Right atrium auricular region (tissue), 2 donors: ENCODE measurements around the gene TASOR. TPM values are rescaled to one million over a fixed set of nuclear protein-coding genes. Genes with fewer than 3 reads are reported as not detected.
"Not testable (repeated sequence)": the region's sequence is repeated elsewhere in the genome, so short reads cannot be mapped to it uniquely, and the experiment has no call there.

ENCODE experiments used
- DNase-seq: peaks from one replicate; pipeline ENCODE4 v3.0.0-alpha.2; 2019; ENCODE audit warnings: low spot score
- H3K27ac ChIP-seq, 2 donors: fragments of 200-600 bp; sonication (generic); 1 replicate in 1 of 2; 2 replicates in 1 of 2; pipeline ENCODE4 v1.5.1; 2016 to 2019
- H3K27me3 ChIP-seq, 2 donors: fragments of 200-600 bp; sonication (generic); one replicate each; pipeline versions ENCODE4 v1.5.1 to v1.6.0; 2017 to 2019
- H3K36me3 ChIP-seq: fragments of 200-600 bp; sonication (generic); one replicate; pipeline ENCODE4 v1.5.1; 2016
- H3K4me1 ChIP-seq, 2 donors: fragments of 200-600 bp; sonication (generic); one replicate each; pipeline versions ENCODE4 v1.5.1 to v1.6.0; 2017 to 2019
- H3K4me3 ChIP-seq, 2 donors: fragments of 200-600 bp; sonication (generic); 1 replicate in 1 of 2; 2 replicates in 1 of 2; pipeline ENCODE4 v1.5.1; 2017 to 2019; ENCODE audit warnings: mild to moderate bottlenecking in 1 of 2, moderate library complexity in 1 of 2
- H3K9me3 ChIP-seq, 2 donors: fragments of 200-600 bp; sonication (generic); one replicate each; pipeline ENCODE4 v1.5.1; 2019
- total RNA-seq, 2 donors: library from RNA; depleted of rRNA; stranded (reverse); fragments of >200 nt; gene quantifications; one replicate each; pipeline ENCODE4 v1.1.0, GENCODE V29; 2016
- TF ChIP-seq, protein P1 (sequence below), 2 donors: fragments of 200-600 bp; sonication (generic); IDR thresholded peaks; one replicate each; pipeline ENCODE4 v1.5.1; 2019; ENCODE audit warnings: antibody characterized with exemption in 2 of 2

TASOR gene, protein sequence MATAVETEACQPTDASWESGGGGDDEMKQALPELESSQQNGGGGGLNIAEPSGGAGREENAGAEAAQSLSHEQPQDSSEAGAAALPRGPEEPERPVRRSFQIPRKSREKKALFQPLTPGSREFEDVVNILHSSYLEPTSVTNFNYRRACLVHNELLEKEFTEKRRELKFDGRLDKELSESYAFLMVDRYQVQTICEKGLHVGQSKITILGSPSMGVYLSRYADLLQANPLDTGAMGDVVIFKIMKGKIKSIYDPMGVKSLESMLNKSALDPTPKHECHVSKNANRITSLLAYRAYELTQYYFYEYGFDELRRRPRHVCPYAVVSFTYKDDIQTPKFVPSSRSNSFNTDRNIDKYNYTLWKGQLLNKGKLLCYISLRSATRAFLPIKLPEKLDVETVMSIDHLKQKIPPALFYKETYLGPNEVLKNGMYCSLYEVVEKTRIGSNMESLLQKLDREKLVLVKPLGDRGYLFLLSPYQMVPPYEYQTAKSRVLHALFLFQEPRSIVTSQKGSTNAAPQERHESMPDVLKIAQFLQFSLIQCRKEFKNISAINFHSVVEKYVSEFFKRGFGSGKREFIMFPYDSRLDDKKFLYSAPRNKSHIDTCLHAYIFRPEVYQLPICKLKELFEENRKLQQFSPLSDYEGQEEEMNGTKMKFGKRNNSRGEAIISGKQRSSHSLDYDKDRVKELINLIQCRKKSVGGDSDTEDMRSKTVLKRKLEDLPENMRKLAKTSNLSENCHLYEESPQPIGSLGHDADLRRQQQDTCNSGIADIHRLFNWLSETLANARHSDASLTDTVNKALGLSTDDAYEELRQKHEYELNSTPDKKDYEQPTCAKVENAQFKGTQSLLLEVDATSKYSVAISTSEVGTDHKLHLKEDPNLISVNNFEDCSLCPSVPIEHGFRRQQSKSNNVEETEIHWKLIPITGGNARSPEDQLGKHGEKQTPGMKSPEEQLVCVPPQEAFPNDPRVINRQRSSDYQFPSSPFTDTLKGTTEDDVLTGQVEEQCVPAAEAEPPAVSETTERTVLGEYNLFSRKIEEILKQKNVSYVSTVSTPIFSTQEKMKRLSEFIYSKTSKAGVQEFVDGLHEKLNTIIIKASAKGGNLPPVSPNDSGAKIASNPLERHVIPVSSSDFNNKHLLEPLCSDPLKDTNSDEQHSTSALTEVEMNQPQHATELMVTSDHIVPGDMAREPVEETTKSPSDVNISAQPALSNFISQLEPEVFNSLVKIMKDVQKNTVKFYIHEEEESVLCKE (N-terminal part only)
- total RNA-seq: 10 to 100 TPM; 29.1 to 39.5 TPM

DNA sequence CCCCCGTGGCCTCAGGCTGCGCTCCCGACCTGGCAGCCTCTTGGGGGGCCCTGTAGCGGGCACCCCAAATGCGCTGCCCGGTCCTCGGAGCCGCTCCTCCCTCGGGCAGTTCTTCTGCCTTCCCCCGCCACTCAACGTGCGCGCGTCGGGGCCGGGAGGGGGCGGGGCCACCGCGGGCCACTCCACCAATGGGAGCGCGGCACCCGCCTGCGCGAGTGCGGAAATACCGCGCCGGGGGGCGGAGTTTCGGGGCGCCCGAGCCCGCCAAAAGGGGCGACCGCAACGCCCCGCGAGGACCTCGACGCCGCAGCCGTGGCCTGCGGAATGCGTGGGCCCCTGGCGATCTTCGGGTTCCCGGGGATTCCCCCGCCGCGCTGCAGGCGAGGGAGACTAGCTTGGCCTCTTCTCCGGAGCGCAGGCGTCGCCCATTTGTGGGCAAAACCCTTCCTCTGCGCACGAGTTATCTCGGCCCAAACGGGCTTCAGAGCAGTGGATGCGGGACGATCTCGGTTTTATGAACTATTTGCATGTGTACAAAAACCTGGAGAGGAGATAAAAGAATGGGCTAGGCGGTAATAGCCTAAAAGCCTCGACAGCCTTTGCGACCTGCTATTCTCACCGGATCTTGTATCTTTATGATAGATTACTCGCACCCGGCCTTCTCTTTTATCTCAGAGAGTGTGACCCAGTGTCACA lies at the start of gene TASOR:
TASOR (minus strand) TSS at position 144 of the 696 bp plus-strand sequence. CDS start 259 bp downstream, outside the sequence.
- H3K27me3 ChIP-seq: no peaks in the 10 kb centered on the region
- no peaks in the 10 kb centered on the region for H3K36me3 ChIP-seq
- peak; percentile 70 for DNase-seq
- peak within 1 kb of the TSS; percentile 98 to 100 for H3K27ac ChIP-seq
- peaks cover 0 to 19% of the 10 kb centered on the region in 2 donors for H3K4me1 ChIP-seq
- no peaks in the 10 kb centered on the region for H3K9me3 ChIP-seq
- H3K4me3 ChIP-seq: peak within 1 kb of the TSS; percentile 85 to 87
- TF ChIP-seq, protein P1, sequence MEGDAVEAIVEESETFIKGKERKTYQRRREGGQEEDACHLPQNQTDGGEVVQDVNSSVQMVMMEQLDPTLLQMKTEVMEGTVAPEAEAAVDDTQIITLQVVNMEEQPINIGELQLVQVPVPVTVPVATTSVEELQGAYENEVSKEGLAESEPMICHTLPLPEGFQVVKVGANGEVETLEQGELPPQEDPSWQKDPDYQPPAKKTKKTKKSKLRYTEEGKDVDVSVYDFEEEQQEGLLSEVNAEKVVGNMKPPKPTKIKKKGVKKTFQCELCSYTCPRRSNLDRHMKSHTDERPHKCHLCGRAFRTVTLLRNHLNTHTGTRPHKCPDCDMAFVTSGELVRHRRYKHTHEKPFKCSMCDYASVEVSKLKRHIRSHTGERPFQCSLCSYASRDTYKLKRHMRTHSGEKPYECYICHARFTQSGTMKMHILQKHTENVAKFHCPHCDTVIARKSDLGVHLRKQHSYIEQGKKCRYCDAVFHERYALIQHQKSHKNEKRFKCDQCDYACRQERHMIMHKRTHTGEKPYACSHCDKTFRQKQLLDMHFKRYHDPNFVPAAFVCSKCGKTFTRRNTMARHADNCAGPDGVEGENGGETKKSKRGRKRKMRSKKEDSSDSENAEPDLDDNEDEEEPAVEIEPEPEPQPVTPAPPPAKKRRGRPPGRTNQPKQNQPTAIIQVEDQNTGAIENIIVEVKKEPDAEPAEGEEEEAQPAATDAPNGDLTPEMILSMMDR (IDR thresholded peaks at IDR 0.05): no peak

DNA sequence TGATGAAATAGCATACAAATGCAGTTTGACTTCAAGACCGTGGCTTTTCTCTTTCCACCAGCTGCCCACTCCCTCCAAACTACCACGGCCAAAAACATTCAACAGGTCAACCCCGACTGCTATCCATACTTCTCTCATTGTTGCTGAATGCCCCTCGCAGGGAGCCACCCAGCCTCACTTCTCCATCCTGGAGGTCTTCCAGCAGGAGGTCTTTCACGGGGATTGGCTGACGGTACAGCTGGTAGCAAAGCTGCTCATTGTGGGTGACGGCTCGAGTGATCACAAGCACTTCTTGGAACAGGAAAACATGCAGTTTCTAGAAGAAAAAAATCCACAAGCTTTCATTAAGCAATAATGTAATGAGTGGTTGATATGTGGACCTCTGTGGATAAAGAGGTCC lies 49.0 kb upstream of the TASOR start:
- TF ChIP-seq, protein P1 (IDR thresholded peaks at IDR 0.05): no peak
- Histone ChIP-seq H3K4me1 (no peaks in the 10 kb centered on the region), H3K27ac (no peak overlapping the region), H3K36me3 (peaks cover 65% of the 10 kb centered on the region), H3K9me3 (no peaks in the 10 kb centered on the region), H3K4me3 (no peak overlapping the region), H3K27me3 (no peaks in the 10 kb centered on the region)
- DNase-seq: no peak

DNA sequence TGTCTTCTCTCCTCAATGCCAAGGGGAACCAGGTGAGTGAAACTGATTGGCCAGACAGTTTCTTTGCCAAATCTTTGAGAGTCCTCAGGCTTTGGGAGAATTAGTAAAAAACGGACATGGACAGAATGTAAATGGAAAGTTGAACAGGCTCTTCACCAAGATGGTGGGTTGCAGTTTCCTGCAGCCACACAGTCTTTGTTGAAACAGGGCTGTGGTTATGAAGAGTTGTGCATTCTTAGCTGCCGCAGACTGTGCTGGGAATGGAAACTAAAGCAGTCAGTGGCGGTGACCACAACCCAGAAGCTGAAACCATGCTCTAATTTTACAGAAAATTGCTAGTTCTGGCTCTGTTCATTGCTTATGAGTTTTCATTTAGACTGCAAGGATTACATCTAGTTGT lies 42.1 kb upstream of the TASOR start:
- H3K36me3 ChIP-seq: peaks cover 36% of the 10 kb centered on the region
- H3K9me3 ChIP-seq: no peaks in the 10 kb centered on the region
- H3K27me3 ChIP-seq: no peaks in the 10 kb centered on the region
- H3K4me3 ChIP-seq: no peak overlapping the region
- TF ChIP-seq, protein P1 (IDR thresholded peaks at IDR 0.05): no peak
- H3K27ac ChIP-seq: no peak overlapping the region
- no peaks in the 10 kb centered on the region for H3K4me1 ChIP-seq
- DNase-seq: no peak

DNA sequence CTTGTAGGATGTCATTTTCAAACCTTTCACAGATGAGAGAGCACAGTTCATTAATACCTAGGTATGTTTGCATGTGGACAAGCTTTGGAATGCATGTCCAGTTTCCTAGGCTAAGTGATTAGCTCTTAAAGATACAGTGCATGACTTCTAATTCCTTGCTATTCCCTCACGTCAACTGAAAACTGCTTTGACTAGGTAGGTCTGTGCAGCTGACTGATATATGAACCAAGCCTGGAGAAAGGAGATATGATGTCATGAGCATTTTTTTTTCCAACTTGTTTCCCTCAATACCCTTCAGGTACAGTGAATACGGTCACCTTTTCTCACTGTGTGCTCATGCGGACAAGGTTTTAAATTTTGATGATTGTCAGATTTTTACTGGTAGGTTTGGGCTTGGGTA lies 41.6 kb upstream of the TASOR start:
- TF ChIP-seq, protein P1 (IDR thresholded peaks at IDR 0.05): no peak
- no peak overlapping the region for H3K4me3 ChIP-seq
- no peaks in the 10 kb centered on the region for H3K9me3 ChIP-seq
- no peak overlapping the region for H3K27ac ChIP-seq
- H3K27me3 ChIP-seq: no peaks in the 10 kb centered on the region
- peaks cover 31% of the 10 kb centered on the region for H3K36me3 ChIP-seq
- DNase-seq: no peak
- H3K4me1 ChIP-seq: no peaks in the 10 kb centered on the region

DNA sequence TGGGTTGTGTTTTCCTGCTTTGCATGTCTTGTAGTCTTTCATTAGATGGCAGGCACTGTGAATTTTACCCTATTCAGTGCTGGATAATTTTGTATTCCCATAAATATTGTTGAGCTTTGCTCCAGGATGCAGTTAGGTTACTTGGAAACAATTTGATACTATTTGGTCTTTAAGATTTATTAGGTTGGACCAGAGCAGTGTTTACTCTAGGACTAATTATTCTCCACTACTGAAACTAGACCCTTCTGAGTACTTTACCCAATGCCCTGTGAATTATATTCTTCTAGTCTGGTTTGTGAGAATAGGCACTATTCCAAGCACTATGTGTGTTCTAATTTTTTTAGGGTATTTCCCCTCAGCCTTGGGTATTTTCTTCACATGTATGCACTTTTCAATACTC lies 37.8 kb upstream of the TASOR start:
- Histone ChIP-seq H3K27me3 (no peaks in the 10 kb centered on the region), H3K4me3 (no peak overlapping the region), H3K9me3 (peaks cover 0 to 3% of the 10 kb centered on the region in 2 donors), H3K4me1 (no peaks in the 10 kb centered on the region), H3K27ac (no peak overlapping the region), H3K36me3 (no peaks in the 10 kb centered on the region)
- no peak for DNase-seq
- TF ChIP-seq, protein P1 (IDR thresholded peaks at IDR 0.05): no peak

DNA sequence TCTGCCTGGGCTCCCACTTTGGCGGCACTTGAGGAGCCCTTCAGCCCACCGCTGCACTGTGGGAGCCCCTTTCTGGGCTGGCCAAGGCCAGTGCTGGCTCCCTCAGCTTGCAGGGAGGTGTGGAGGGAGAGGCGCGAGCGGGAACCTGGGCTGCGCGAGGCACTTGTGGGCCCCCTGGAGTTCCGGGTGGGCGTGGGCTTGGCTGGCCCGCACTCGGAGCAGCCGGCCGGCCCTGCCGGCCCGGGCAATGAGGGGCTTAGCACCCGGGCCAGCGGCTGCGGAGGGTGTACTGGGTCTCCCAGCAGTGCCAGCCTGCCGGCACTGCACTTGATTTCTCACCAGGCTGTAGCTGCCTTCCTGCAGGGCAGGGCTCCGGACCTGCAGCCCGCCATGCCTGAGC lies 35.7 kb upstream of the TASOR start:
- not testable (repeated sequence) for H3K4me1 ChIP-seq, H3K4me3 ChIP-seq, DNase-seq, H3K27ac ChIP-seq, H3K36me3 ChIP-seq, H3K27me3 ChIP-seq
- peaks cover 0 to 11% of the 10 kb centered on the region in 2 donors for H3K9me3 ChIP-seq
